Mucosa of descending colon (tissue), 3 donors: Measurements from ENCODE around the gene C11orf21. TPM values are rescaled to one million over a fixed set of nuclear protein-coding genes. Genes with fewer than 3 reads are reported as not detected.
A peak's percentile ranks its signal among the peaks of the same experiment; 100 is the strongest.

Experiments
- ATAC-seq: fragments of 200-7000 bp; cut with Tn5 transposase; one replicate; pipeline ENCODE4 v1.9.1; 2020; ENCODE audit warnings: mild to moderate bottlenecking, moderate library complexity
- DNase-seq, 3 donors: peaks; one replicate each; pipeline ENCODE4 v3.0.0-alpha.2; 2020
- H3K36me3 ChIP-seq: fragments of 200-600 bp; one replicate; pipeline ENCODE4 v1.8.0; 2021; ENCODE audit warnings: low read depth, mild to moderate bottlenecking
- H3K4me1 ChIP-seq: fragments of 200-600 bp; one replicate; pipeline ENCODE4 v1.8.0; 2021; ENCODE audit warnings: low read depth, mild to moderate bottlenecking
- H3K4me3 ChIP-seq: fragments of 200-600 bp; one replicate; pipeline ENCODE4 v1.8.0; 2021; ENCODE audit warnings: mild to moderate bottlenecking
- H3K9me3 ChIP-seq: fragments of 200-600 bp; one replicate; pipeline ENCODE4 v1.8.0; 2021; ENCODE audit warnings: mild to moderate bottlenecking
- intact Hi-C, 2 donors: fragments of 100-400 bp; cut with DNase I in 1 of 2; cut with micrococcal nuclease in 1 of 2; formaldehyde crosslinking; loops; one replicate each; pipeline versions ENCODE4 v1.11.0 to v1.11.1; 2022; cut with DNase I, micrococcal nuclease
- total RNA-seq, 3 donors: library from RNA; stranded (reverse); fragmentation: NEBNext Ultra II Directional in 2 of 3; extraction: Animal tissue kit (Norgen Biotek cat#: 25700) in 2 of 3; gene quantifications; one replicate each; pipeline versions ENCODE4 v1.2.1 to v1.2.4, GENCODE V29; 2021 to 2023
- TF ChIP-seq, protein P1 (sequence below): fragments of 200-600 bp; IDR thresholded peaks from one replicate; pipeline ENCODE4 v1.8.0; 2022; ENCODE audit warnings: antibody characterized with exemption, mild to moderate bottlenecking
- donor health status: DM: no; HTN: no; CAD: no; lungs with moderate emphysema.
- donor health status: DM: no; HTN: no; CAD: no.
- donor health status: DM: no; HTN: yes; CAD: no.

Gene C11orf21
- total RNA-seq, 3 donors from 2014 or later = 0.35 to 2.3 (median 1.9) TPM

DNA sequence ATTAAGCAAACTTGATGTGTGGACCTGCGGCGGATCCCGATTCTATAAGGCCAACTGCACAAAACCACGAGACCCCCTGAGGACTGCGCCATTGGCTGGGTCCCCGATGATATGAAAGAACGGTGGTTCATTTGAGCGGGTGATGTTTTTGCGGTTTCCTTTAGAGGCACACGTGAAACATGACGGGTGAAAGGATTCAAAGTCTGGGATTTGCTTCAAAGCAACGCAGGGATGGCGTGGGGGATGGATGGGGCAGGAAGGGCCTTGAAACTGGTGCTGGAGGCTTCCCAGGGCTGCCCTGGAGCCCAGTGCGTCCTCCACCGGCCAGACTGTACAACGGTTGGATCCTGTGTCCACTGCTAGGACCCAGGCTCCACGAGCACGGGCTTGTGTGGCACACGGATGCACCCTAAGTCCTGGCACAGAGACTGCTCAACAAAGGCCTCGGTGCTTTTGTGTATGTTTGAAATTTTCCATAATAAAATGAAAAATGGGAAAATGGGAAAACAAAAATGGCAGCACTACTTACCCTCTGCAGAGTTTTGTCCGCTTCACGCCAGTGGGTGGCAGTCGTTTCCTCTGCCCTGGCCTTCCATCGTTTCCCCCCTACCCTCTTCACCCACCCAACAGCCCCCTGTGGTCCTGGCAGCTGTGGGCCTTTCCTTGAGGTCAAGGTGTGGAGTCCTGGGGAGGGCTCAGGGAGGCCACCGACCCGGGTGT is 35.0 kb downstream of the C11orf21 start:
- TF ChIP-seq, protein P1, sequence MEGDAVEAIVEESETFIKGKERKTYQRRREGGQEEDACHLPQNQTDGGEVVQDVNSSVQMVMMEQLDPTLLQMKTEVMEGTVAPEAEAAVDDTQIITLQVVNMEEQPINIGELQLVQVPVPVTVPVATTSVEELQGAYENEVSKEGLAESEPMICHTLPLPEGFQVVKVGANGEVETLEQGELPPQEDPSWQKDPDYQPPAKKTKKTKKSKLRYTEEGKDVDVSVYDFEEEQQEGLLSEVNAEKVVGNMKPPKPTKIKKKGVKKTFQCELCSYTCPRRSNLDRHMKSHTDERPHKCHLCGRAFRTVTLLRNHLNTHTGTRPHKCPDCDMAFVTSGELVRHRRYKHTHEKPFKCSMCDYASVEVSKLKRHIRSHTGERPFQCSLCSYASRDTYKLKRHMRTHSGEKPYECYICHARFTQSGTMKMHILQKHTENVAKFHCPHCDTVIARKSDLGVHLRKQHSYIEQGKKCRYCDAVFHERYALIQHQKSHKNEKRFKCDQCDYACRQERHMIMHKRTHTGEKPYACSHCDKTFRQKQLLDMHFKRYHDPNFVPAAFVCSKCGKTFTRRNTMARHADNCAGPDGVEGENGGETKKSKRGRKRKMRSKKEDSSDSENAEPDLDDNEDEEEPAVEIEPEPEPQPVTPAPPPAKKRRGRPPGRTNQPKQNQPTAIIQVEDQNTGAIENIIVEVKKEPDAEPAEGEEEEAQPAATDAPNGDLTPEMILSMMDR = no peak
- Histone ChIP-seq H3K4me3 (no peak overlapping the region), H3K9me3 (no peaks in the 10 kb centered on the region), H3K4me1 (peaks cover 32% of the 10 kb centered on the region), H3K36me3 (no peaks in the 10 kb centered on the region)
- DNase-seq (peak in 2 of 3 donors; percentile 22 to 35), ATAC-seq (no peak)
- intact Hi-C loops = no loop called here

DNA sequence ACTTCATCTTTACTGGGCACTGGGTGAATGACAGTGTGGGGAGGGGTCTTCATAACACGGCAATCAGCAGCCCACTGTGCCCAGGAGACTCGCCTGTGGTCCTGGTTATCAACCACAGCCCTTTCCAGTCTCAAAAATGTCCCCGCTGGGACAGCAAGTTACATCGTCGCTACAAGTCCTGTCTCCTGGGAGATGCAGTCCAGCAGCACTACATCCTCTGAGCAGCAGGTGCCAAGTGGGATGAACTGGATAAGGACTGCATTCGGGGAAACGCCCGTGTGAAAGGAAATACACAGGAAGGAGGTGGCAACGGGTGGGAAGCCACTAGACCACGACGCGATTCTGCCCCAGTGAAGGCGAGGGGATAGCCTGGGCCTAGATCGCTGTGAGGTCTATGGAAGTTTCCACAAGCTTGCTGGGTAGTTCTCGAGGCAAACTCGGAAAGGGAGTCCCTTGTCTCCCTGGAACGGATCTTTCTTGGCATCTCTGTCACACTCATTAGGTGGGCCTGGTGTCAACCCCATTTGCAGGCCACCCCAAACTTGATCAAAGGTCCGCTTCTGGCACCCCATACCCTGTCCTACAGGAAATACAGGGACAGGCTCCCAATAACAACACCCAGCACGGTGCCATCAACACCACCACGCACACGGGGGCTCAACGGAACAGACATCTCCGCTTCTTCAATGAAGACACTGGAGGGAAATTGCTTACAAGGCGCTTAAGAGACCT is 35.7 kb downstream of the C11orf21 start:
- TF ChIP-seq, protein P1 = no peak
- Histone ChIP-seq H3K4me3 (no peak overlapping the region), H3K9me3 (no peaks in the 10 kb centered on the region), H3K36me3 (no peaks in the 10 kb centered on the region), H3K4me1 (peaks cover 30% of the 10 kb centered on the region)
- DNase-seq = peak in 2 of 3 donors; percentile 16 to 17
- intact Hi-C loops = no loop called here
- ATAC-seq = no peak

DNA sequence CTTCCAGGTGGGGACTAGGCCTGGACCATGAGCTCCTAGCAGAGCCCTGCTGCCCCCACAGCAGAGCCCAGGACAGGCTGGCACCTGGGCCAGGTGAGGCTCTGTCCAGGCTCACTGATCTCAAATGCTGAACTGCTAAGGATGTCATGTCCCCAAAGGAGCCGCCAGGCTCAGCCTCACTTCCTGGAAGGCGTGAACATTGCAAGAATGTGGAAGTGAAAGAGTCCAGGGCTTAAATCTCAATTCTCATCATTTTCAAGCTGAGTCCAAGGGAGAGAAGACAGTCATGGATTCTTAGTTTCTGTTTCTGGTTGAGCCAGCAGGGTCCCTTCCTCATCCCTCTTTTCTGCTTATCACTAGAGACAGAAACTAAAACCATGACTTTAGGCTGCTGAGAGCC is 36.3 kb downstream of the C11orf21 start:
- TF ChIP-seq, protein P1 = no peak
- peak in 2 of 3 donors; percentile 24 to 58 for DNase-seq
- H3K4me1 ChIP-seq = peaks cover 24% of the 10 kb centered on the region
- no peak overlapping the region for H3K4me3 ChIP-seq
- intact Hi-C loops = no loop called here
- ATAC-seq = peak; percentile 5
- H3K36me3 ChIP-seq = no peaks in the 10 kb centered on the region
- H3K9me3 ChIP-seq = no peaks in the 10 kb centered on the region

DNA sequence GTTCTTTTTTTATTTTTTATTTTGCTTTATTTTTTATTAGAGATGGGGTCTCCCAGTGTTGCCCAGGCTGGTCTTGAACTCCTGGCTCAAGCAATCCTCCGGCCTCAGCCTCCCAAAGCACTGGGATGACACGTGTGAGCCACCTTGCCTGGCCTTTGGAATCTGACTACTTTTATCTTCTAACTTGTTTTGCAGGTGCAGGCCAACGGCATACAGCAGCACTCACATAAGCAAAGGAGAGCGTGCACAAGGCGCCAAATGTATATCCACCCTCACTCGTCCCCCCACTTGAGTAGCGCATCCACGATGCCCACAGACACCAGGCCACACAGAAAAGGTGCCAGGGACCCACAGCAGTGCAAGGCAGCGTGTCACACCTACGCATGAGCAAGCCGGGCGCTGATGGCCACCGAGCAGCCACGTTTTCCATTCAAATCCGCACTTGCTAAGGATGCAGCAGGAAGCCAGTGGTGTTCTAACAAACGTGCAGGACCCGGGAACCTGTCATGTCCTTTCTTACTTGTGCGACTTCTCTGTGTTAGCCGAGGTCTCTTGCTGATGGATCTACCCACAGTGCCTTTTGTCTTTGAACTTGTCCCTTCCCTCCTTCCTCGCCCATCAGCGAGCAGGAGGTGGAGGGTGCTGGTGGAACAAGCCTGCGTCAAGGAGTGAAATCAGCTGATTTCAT is 37.2 kb downstream of the C11orf21 start:
- H3K9me3 ChIP-seq = no peaks in the 10 kb centered on the region
- H3K4me1 ChIP-seq = peaks cover 15% of the 10 kb centered on the region
- TF ChIP-seq, protein P1 = no peak
- intact Hi-C loops = no loop called here
- no peak overlapping the region for H3K4me3 ChIP-seq
- DNase-seq (peak in 1 of 3 donors; percentile 34), ATAC-seq (no peak)
- H3K36me3 ChIP-seq = no peaks in the 10 kb centered on the region

DNA sequence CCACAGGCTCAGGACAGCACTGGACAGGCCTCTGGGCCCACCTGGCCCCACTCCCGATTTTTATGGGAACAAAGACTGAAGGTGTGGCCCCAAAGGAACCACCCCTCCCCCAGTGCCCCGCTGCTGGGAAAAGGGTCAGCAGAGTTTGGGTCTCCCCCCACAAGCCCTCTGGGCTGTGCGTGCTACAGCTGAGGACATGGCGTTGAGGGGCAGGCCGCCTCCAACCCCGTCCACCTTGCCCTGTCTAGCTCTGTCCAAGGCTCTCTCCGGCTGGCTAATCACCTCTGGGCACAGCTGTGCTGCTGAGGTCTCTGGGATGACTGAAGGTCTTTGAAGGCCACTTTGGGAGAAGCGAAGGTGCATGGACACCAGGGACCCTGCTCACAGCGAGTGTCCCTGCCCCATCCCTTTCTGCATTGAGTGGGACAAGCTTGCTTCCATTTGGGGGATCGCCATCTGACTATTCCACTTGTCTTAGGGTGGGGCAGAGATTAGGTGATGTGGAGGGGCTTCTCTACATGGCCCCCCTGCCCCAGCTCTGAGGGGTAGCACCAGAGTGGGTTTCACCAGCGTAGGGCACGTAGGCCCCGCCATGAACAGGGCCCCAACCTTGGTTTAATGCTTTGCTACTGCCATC is 37.9 kb downstream of the C11orf21 start:
- TF ChIP-seq, protein P1 = no peak
- ATAC-seq = no peak
- no peaks in the 10 kb centered on the region for H3K36me3 ChIP-seq
- intact Hi-C loops = no loop called here
- H3K4me1 ChIP-seq = peaks cover 8% of the 10 kb centered on the region
- no peak for DNase-seq
- H3K4me3 ChIP-seq = no peak overlapping the region
- no peaks in the 10 kb centered on the region for H3K9me3 ChIP-seq
